GM18498 (cell line): ENCODE results near the gene NTSR1.

Source experiments
- ATAC-seq: cut with Tn5 transposase; IDR thresholded peaks from one replicate; pipeline ENCODE4 v1.9.1; 2021; ENCODE audit warnings: mild to moderate bottlenecking, moderate library complexity; ENCODE audit not compliant: unreplicated experiment

Gene NTSR1

DNA sequence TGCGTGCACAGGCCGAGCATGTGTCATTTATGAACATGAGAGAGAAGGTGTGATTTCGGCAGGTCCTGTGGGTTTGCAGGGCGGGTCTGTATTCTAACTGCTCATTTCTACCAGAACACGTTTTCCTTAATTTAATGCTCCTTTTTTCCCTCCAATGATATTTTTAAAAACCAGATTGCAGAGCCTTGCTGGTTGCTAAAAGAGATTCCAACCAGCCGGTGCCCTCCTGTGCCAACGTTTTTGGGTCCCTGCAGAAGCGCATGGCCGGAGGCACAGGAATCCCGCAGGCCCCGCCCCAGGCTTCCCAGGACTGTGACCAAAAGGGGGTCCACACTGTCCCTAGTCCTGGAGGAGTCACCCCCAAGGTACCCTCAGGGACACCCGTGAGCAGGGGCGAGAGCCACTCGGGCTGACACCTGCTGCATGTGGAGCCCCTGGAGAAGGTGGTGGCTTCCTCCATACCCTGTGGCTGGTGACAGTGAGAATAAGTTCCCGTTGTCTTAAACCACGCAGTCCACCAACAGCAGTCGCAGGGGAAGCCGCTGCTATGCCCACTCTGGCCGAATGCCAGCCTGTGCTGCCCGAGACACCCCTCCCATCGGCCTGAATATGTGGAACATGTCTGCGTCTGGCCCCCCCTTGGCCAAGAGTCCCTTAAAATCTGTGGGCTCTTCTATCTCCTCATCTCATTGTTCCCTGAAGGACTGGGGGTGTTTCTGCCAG is 15.7 kb upstream of the NTSR1 start:
- no peak for ATAC-seq

DNA sequence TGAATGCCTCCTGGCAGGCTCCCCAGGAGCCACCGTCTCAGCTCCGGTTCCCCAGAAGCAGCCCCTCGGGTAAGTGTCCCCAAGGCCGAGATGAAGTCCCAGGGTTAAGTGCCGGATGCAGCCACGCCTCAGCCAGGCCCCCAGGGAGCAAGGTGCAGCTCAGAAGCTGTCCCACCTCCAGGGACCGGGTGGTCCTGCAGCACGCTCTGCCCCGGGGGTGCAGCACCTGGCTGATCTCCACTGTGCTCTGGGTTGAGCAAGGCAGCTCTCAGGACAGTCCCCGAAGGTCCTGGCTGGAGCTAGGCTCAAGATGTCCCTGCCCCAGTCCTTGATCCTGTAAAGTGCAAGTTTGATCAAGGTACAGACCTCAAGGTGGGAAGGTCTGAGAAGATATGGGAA is 15.1 kb upstream of the NTSR1 start:
- no peak for ATAC-seq

DNA sequence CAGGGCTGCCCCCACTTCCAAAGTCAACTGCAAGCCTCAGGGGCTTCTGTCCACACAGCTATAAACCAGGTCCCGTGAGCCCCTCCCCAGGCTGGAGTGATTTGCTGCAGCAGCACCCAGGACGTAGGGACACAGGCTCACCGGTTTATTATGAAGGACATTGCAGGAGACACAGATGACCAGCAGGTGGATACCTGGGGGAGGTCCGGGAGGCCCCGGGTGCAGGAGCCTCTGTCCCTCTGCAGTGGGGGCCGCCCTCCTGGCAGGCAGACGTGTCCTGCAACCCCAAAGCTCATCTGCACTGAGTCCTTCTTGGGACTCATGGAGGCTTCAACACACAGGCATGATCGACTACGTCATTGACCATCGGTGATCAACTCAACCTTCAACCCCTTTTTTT is 14.5 kb upstream of the NTSR1 start:
- ATAC-seq: no peak

DNA sequence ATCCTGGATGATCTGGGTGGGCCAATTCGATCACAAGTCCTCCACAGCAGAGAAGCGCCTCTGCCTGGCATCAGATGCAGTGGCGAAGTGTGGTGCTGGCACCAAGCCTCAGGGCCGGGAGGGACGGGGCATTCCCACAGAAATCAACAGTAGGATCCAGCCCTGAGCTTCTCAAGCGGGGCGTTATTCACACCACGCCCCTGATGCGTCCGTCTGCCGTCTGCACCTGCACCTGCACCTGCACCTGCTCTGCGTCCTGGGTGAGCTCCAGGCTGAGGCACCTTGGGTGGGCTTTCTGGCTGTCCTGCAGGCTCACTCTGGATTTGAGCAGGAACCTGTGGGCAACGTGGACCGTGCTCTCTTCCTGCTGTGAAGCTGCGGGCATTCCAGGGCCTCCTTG is 13.8 kb upstream of the NTSR1 start:
- ATAC-seq: no peak

DNA sequence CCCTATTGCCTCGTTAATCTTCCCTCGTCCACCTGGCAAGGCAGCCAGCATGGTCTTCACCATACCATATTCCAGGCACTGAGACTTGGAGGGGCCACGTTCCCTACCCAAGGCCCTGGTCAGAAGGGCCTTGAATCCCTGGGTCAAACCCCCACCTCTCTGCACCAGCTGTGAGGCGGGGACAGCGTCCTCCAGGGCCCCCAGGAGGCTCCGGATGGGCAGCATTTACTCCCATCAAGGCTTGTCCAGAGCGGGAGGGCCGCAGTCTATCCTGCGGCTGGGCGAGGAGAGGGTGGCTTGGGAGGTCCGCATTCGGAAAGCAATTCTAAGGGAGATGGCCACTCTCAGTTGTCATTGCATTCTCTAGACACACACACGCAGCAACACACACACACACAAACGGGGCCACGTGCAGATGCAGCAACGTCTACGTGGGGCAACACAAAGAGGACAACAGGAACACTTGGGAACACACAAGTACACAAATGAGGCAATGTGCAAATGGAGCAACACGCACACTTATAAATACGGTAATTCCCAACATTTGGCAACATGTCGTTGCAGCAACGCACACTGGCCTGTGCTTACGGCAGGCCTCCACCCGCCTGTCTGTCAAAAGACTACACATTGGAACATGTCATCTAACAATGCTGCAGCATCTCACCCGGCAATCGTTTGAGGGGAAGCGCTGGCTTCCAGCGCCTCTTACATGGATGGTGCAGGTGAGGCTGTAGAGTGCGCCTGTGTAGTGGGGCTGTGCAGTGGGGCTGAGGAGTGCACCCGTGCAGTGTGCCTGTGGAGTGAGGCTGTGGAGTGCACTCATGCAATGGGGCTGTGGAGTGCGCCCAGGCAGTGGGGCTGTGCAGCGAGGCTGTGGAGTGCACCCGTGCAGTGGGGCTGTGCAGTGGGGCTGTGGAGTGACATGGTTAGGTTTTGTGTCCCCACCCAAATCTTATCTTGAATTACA is 12.9 kb upstream of the NTSR1 start:
- no peak for ATAC-seq

DNA sequence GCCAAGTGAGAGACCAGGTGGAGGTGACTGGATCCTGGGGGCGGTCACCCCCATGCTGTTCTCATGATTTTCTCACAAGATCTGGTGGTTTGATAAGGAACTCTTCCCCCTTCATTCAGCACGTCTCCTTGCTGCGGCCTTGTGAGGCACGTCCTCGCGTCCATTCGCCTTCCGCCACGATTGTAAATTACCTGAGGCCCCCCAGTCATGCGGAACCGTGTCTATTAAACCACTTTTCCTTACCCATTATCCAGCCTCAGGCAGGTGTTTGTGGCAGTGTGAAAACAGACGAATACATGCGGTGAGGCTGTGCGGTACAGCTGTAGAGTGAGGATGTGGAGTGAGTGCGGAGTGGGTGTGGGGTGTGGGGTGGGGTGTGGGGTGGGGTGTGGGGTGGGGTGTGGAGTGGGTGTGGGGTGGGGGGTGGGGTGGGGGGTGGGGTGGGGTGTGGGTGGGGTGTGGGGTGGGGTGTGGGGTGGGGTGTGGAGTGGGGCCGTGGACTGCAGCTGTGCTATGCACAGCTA is 12.1 kb upstream of the NTSR1 start:
- ATAC-seq: no peak

DNA sequence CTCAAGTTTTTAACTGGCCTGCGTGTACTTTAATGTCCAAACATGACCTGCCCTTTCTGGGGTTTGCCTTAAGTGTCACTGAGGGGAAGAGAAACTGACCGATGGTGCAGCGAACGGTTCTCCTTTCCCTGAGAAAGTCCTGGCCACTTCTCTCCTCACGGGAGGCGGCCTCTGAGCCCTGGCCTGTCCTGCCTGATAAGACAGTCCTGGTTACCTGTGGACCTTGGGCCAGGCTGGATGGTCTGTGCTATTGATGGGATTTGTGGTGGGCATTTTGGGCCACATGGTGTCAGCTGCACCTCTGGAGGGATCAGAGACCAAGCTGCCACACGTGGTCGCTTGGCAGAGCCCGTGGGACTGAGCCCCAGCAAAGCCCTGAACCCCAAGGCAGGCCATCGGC is 11.6 kb upstream of the NTSR1 start:
- ATAC-seq: no peak

DNA sequence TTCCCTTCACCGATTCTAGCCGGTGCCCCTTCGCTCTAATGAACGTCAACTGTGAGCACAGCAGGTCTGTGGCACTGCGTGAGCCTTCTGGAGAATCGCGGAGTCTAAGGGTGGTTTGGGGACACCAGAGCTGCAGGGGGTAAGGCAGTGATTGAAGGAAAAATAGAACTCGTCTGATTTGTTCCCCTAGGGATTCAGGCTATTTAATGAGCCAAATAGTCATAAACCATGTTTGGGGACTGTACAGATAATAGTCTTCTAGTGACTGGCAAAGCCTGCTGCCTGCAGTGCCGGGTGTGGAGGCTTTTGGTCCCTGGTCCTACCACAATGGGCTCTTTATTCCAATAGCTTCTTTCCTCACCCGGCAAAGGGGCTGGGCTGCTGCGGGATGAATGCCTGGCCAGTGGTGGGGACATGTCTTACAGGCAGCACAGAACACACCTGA is 11.1 kb upstream of the NTSR1 start:
- no peak for ATAC-seq

DNA sequence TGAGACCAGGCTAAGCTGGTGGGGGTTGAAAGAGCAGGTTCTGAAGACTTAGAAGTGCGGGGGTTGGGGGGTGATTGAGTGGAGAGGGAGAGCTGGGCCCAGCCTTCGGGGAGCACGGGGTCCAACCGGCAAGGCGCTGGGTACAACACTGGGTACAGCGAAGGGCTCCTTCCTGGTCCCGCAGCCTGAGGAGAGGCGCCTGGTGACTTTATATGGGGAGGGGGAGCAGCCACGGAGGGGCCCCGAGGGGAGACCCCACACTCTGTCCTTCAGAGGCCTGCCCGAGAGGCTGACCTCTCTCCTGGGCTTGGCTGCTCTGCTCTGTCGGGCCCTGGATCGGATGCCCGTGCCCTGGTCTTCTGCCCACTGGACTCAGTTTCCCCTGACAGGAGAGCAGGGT is 10.4 kb upstream of the NTSR1 start:
- ATAC-seq: no peak

DNA sequence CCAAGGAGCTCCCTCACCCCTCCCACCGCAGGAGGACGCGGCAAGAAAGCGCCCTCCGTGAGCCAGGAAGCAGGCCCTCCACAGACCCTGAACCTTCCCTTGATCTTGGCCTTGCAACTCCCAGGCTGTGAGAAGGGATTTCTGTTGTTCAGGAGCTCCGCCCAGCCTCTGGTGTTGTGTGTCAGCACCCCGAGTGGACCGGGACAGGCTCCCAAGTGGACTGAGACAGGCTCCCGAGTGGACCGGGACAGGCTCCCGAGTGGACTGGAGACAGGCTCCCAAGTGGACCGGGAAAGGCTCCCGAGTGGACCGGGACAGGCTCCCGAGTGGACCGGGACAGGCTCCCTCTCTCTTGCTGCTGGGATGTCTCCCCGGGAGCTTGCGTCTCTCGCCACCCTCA is 9.3 kb upstream of the NTSR1 start:
- no peak for ATAC-seq

DNA sequence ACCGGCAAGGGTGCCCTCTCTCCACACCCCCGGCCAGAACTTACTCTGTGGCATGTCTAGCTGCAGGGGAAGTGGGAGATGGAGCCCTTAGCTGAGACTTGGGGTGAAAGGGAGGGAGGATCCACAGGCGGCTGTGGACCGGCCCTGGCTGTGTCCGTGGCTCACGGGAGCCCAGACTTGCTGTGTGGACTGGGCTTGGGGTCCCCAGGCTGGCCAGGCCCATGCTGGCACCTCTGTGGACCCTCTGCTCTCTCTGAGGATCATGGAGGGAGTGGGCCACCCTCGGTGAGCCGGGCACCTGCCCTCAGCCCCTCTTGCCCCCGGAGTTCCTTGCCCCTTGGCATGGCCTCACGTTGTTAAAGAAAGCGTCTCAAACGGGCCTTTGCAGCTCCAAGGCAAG is 8.9 kb upstream of the NTSR1 start:
- no peak for ATAC-seq

DNA sequence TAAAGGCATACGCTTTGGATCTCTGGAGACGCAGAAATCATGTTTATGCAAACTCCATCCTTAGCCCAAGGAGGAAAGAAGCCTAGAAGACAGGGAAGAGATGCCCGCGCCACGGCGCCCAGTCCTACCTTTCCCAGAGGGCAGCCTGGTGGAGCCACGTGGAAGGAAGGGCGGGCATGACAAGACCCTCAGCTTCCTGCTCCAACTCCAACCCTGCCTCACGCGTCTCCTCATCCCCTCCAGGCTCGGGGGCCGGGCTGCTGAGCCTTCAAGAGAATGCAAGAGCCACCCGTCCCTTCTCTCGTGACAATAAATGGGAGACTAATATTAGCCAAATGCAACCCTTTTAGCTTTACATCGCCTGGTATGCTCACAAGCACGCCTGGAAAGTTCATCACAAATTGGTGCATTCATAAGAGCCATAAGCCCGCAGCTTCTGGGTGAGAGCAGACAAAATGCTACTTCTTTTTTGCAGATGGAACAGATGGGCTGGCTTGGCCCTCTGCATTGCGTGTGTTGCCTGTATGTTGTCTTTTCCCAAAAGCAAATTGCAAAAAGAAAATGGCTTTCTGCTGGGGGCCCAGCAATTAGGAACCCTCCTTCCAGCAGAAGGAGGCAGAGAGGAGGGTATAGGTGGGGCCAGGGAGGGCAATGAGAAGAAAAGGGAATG is 8.2 kb upstream of the NTSR1 start:
- no peak for ATAC-seq

DNA sequence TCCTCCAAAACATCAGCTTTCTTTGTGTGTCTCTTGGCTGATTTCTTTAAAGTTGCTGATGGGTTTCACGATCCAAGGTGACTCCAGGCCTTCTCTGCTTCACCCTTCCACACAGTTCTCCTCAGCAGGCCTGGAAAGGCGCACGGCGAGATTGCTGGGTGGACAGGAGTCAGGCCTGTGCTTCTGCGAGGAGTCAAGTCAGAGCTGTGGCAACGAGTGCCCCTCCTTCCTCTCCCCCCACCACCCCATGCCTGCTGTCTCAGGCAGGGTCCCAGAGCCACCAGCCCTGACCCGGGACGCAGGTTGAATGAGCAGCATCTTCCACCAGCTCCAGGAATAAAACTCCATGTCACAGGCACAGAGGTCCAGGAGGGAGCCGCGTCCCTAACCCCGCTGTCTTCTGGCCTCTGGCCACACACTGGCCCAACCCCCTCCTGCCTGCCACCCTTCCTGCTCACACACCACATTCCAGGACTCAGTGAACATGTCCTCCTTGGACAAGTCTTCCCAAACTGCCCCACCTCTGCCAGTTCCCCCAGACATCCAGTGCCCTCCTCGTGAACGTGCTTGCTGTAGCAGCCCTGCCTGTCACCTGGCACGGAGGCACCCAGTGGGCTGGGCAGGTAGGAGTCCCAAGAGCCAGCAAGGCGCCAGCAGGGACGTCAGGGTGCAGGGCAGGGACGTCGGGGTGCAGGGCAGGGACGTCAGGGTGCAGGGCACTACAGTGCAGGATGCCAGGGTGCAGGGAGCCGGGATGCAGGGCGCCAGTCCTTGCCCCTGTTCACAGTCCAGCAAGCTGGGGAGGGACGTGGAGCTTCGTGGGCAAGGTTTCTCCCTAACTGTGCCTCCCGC is 7.2 kb upstream of the NTSR1 start:
- ATAC-seq: no peak

DNA sequence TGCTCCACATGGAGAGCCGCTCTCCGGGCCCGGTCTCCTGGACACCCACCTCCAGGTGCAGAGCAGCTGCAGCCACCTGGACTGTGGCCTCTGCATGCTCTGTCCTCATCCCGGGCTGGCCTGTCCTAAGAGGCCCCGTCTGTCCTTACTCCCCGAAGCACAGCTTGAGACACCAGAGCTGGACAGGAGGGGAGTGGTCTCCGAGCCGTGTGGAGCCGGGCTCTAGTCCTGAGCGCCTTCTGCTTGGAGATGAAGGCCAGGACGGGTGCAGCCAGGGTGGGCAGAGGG is 6.7 kb upstream of the NTSR1 start:
- no peak for ATAC-seq

DNA sequence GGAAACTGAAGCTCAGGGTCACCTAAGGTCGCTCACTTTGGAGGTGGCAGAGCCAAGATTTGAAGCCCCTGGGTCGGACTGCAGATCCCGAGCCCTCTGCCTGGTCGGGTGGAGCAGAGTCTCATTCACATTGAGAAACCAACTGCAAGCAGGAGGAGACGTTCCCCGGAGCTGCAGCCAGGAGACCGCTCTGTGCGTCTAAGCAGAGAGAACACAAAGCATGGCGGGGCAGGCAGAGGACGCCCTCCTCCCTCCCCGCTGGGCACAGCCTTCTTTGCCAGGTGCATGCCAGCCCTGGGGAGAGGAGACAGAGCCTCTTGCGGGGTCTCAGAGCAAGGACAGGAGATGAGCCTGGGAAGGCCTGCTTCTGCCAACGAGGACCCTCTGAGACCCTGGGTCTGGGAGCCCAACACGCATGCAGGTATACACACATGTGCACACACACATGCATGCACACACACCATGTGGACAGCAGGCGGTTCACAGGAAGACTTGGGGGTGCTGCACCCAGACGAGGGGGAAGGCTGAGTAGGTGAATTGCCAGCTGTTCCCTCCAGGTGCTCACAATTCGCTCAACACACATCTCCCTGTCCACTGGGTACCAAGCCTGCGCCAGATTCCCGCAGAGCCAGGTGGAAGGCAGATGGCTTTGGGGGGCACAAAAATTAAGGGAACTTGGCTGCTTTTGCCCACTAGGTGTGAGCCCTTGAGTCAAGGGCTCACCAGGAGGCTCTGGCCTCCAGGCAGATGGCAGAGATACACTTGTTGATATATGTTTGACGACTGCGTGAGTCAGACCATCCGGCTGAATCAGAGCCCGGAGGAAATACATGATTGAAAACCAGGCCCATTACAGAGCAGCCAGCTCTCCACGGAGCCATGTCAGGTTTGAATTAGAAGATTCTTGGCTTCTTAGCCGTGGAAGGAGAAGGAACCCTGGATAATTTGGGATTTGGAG is 5.5 kb upstream of the NTSR1 start:
- no peak for ATAC-seq

DNA sequence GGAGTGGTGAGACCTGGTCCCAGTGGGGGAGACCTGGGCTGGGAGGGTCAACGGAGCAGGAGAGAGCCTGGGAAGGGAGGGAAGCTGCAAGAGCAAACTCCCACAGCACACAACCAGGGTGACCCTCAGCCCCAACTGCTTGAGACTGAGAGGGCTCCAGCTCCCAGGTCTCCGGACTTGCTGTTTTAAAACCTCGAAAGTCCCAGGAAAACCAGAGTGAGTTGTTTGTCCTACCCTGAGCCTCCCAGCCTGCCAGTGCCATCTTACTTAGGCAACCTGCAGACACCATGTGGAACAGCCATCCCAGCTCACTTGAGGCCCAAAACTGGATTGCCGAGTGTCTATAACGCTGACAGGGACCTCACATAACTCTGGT is 4.8 kb upstream of the NTSR1 start:
- ATAC-seq: no peak

DNA sequence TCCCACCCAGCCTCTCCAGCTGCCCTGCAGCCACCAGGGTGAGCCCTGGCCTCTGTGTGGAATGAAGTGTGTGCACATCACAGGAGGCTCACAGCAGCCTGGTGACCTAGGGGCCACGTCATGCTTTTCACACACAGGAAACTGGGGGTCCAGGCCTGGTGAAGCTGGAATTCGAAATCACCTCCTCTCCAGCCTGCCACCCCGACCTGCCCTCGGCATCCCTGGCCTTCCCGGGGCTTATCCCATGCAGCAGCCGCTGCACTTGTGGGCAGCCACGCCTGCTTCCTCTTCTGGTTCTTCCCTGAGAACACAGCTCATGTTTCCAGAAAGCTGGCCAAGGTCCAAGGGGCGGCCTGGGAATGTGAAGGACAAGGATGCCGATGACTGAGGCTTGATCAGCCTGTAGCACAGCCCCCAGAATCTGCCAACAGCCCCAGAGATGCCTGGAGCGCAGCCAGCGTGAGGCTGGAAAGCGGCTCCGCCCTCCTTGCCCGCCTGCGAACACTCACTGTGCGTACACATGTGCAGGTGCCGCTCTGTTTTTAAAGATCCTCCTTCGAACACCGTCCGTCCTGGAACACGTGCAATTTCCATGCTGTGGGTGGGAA is 4.2 kb upstream of the NTSR1 start:
- ATAC-seq: no peak

DNA sequence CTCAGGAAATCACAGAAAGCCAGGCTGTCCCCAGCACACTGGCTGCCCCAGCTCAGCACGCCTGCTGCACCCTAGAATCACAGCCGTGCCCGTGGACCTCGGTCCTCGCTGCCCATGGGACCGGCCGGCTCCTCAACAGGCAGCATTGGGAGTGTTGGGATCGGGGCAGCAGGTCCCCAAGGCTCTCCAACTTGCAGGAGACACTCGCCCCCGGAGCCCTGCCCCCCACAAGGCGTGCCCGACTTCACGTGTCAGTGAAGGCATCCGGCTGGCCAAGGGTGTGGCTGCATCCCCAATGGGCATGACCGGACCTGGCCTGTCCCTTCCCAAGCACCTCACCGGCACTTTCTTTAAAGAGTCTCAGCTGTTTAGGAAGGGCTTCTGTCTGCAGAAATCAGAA is 3.0 kb upstream of the NTSR1 start:
- ATAC-seq: no peak

DNA sequence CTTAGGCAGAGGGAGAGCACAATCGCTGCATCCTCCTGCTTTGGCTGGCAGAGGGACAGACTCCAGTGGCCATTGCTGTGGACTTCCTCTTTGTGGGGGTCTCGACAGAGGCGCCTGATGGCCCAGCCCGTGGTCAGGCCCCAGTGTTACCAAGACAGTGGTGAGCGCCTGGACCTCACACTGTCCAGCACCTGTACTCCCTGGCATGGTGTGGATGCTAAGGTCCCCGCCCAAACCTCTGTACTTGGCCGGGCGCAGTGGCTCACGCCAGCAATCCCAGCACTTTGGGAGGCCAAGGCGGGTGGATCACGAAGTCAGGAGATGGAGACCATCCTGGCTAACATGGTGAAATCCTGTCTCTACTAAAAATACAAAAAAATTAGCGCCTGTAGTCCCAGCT is 2.3 kb upstream of the NTSR1 start:
- ATAC-seq: no peak
